GM19455 (cell line): ENCODE results near the gene RPL6.
"Not testable (repeated sequence)": the region's sequence is repeated elsewhere in the genome, so short reads cannot be mapped to it uniquely, and the experiment has no call there.

Experiments
- ATAC-seq: cut with Tn5 transposase; IDR thresholded peaks from one replicate; pipeline ENCODE4 v1.9.1; 2021; ENCODE audit not compliant: unreplicated experiment

RPL6 gene

GRCh38 chr12:112409064-112409905 lies at the start of gene RPL6:
TSS of gene RPL6 (minus strand) at chr12:112409605. CDS start at chr12:112408656, 949 bp downstream.
- peak; percentile 90 for ATAC-seq

GRCh38 chr12:112458751-112459150 lies 49.3 kb upstream of the RPL6 start:
- no peak for ATAC-seq

- ATAC-seq: no peak
These were observed 48.9 kb upstream of the RPL6 start for GRCh38 chr12:112458330-112458729.

GRCh38 chr12:112457142-112457541 lies 47.7 kb upstream of the RPL6 start:
- ATAC-seq: not testable (repeated sequence)

GRCh38 chr12:112456029-112456428 lies 46.6 kb upstream of the RPL6 start:
- ATAC-seq: no peak

- no peak for ATAC-seq
These were observed 41.3 kb upstream of the RPL6 start for GRCh38 chr12:112450725-112451124.

- ATAC-seq: not testable (repeated sequence)
These were observed 38.8 kb upstream of the RPL6 start for GRCh38 chr12:112448165-112448564.

- ATAC-seq: no peak
These were observed 37.7 kb upstream of the RPL6 start for GRCh38 chr12:112447106-112447505.

- no peak for ATAC-seq
These were observed 36.8 kb upstream of the RPL6 start for GRCh38 chr12:112446008-112446725.

GRCh38 chr12:112443916-112444315 lies 34.5 kb upstream of the RPL6 start:
- no peak for ATAC-seq

GRCh38 chr12:112440653-112441052 lies 31.2 kb upstream of the RPL6 start:
- ATAC-seq: not testable (repeated sequence)

- no peak for ATAC-seq
These were observed 30.4 kb upstream of the RPL6 start for GRCh38 chr12:112439769-112440168.

- not testable (repeated sequence) for ATAC-seq
These were observed 29.2 kb upstream of the RPL6 start for GRCh38 chr12:112438645-112439044.

GRCh38 chr12:112433551-112433950 lies 24.1 kb upstream of the RPL6 start:
- no peak for ATAC-seq

GRCh38 chr12:112431965-112432364 lies 22.6 kb upstream of the RPL6 start:
- ATAC-seq: no peak

- no peak for ATAC-seq
These were observed 21.5 kb upstream of the RPL6 start for GRCh38 chr12:112430929-112431328.

GRCh38 chr12:112427760-112428159 lies 18.4 kb upstream of the RPL6 start:
- ATAC-seq: no peak

- no peak for ATAC-seq
These were observed 16.4 kb upstream of the RPL6 start for GRCh38 chr12:112425582-112426382.

- no peak for ATAC-seq
These were observed 14.7 kb upstream of the RPL6 start for GRCh38 chr12:112424126-112424525.

GRCh38 chr12:112422531-112422930 lies 13.1 kb upstream of the RPL6 start:
- ATAC-seq: no peak

GRCh38 chr12:112421363-112421762 lies 12.0 kb upstream of the RPL6 start:
- ATAC-seq: no peak
